Left ventricle myocardium inferior (tissue), 1 donor: ENCODE data around the gene LTBP1. TPM values are rescaled to one million over a fixed set of nuclear protein-coding genes. Genes with fewer than 3 reads are reported as not detected.
A peak's percentile ranks its signal among the peaks of the same experiment; 100 is the strongest.

Experiments
- DNase-seq: peaks from one replicate; pipeline ENCODE4 v3.0.0-alpha.2; 2020
- H3K27ac ChIP-seq: fragments of 200-600 bp; replicated peaks from 2 replicates; pipeline ENCODE4 v1.8.0; 2021
- H3K27me3 ChIP-seq: fragments of 200-600 bp; 2 replicates; pipeline ENCODE4 v1.8.0; 2021; ENCODE audit warnings: low read depth
- H3K36me3 ChIP-seq: fragments of 200-600 bp; 2 replicates; pipeline ENCODE4 v1.8.0; 2021
- H3K4me1 ChIP-seq: fragments of 200-600 bp; 2 replicates; pipeline ENCODE4 v1.8.0; 2021
- H3K4me3 ChIP-seq: fragments of 200-600 bp; 2 replicates; pipeline ENCODE4 v1.8.0; 2021; ENCODE audit warnings: mild to moderate bottlenecking, moderate library complexity
- H3K9me3 ChIP-seq: fragments of 200-600 bp; replicated peaks from 2 replicates; pipeline ENCODE4 v1.8.0; 2021
- intact Hi-C: fragments of 100-400 bp; cut with micrococcal nuclease; formaldehyde crosslinking; loops from one replicate; pipeline ENCODE4 v1.11.0; 2022
- total RNA-seq: library from RNA; stranded (reverse); fragmentation: NEBNext Ultra II Directional; extraction: Animal tissue kit (Norgen Biotek cat#: 25700); gene quantifications from one replicate; pipeline ENCODE4 v1.2.1, GENCODE V29; 2021
- TF ChIP-seq, protein P1 (sequence below): fragments of 200-600 bp; IDR thresholded peaks from 2 replicates; pipeline ENCODE4 v1.8.0; 2021; ENCODE audit warnings: antibody characterized with exemption, mild to moderate bottlenecking, borderline replicate concordance
- donor health status: DM: no; HTN: yes; CAD: no; lungs with severe emphysema.

LTBP1 gene
- total RNA-seq, 1 donor from 2014 or later: 88.9 TPM

GRCh38 chr2:32948266-32948665 is 1.5 kb downstream of the LTBP1 start:
- Histone ChIP-seq H3K27me3 (no peaks in the 10 kb centered on the region), H3K27ac (peak overlapping the region; percentile 95), H3K36me3 (no peaks in the 10 kb centered on the region), H3K9me3 (no peaks in the 10 kb centered on the region), H3K4me1 (peaks cover 70% of the 10 kb centered on the region), H3K4me3 (peak overlapping the region; percentile 93)
- DNase-seq: no peak
- TF ChIP-seq, protein P1, sequence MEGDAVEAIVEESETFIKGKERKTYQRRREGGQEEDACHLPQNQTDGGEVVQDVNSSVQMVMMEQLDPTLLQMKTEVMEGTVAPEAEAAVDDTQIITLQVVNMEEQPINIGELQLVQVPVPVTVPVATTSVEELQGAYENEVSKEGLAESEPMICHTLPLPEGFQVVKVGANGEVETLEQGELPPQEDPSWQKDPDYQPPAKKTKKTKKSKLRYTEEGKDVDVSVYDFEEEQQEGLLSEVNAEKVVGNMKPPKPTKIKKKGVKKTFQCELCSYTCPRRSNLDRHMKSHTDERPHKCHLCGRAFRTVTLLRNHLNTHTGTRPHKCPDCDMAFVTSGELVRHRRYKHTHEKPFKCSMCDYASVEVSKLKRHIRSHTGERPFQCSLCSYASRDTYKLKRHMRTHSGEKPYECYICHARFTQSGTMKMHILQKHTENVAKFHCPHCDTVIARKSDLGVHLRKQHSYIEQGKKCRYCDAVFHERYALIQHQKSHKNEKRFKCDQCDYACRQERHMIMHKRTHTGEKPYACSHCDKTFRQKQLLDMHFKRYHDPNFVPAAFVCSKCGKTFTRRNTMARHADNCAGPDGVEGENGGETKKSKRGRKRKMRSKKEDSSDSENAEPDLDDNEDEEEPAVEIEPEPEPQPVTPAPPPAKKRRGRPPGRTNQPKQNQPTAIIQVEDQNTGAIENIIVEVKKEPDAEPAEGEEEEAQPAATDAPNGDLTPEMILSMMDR: no peak
- intact Hi-C loops: loop anchor here (10.0 kb wide), 2 partner anchors 173 to 637 kb away; no protein-coding TSS in a partner anchor

- H3K27ac ChIP-seq: no peak overlapping the region
- H3K9me3 ChIP-seq: no peaks in the 10 kb centered on the region
- no peak for DNase-seq
- H3K4me3 ChIP-seq: peak overlapping the region; percentile 93
- H3K36me3 ChIP-seq: no peaks in the 10 kb centered on the region
- TF ChIP-seq, protein P1: no peak
- H3K4me1 ChIP-seq: peaks cover 80% of the 10 kb centered on the region
- intact Hi-C loops: loop anchor here (10.0 kb wide), 2 partner anchors 174 to 636 kb away; no protein-coding TSS in a partner anchor
- no peaks in the 10 kb centered on the region for H3K27me3 ChIP-seq
Measured at GRCh38 chr2:32949260-32949659, 2.5 kb downstream of the LTBP1 start.

DNA sequence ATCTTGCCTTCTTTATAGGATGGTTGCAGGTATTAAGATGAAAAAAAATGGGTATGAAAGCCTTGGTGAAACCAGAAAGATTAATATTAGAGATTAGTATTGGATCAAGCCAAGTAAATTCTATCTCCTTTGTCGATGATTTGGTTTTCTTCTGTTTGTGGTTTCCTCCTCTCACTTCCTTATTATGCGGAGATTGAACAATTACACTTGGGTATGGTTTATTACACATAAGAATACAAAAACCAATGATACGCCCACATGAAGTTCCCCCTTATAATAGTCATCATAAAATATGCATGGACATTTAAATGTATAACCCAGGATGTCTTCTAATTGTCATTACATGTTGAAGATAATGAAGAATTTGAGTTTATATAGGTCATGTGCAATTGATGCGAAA is 4.9 kb downstream of the LTBP1 start:
- Histone ChIP-seq H3K4me3 (no peak overlapping the region), H3K36me3 (peaks cover under 1% of the 10 kb centered on the region), H3K27ac (no peak overlapping the region), H3K9me3 (no peaks in the 10 kb centered on the region), H3K4me1 (peaks cover 78% of the 10 kb centered on the region), H3K27me3 (no peaks in the 10 kb centered on the region)
- TF ChIP-seq, protein P1: no peak
- no peak for DNase-seq
- intact Hi-C loops: no loop called here

- no peak for DNase-seq
- H3K4me1 ChIP-seq: peaks cover 69% of the 10 kb centered on the region
- H3K4me3 ChIP-seq: no peak overlapping the region
- no peaks in the 10 kb centered on the region for H3K9me3 ChIP-seq
- TF ChIP-seq, protein P1: no peak
- H3K27me3 ChIP-seq: no peaks in the 10 kb centered on the region
- H3K27ac ChIP-seq: peak overlapping the region; percentile 76
- H3K36me3 ChIP-seq: peaks cover 6% of the 10 kb centered on the region
- intact Hi-C loops: no loop called here
Measured at GRCh38 chr2:32952761-32953476, 6.2 kb downstream of the LTBP1 start.

- Histone ChIP-seq H3K4me1 (peaks cover 69% of the 10 kb centered on the region), H3K4me3 (no peak overlapping the region), H3K27ac (peak overlapping the region; percentile 76), H3K9me3 (no peaks in the 10 kb centered on the region), H3K27me3 (no peaks in the 10 kb centered on the region), H3K36me3 (peaks cover 6% of the 10 kb centered on the region)
- DNase-seq: no peak
- TF ChIP-seq, protein P1: no peak
- intact Hi-C loops: no loop called here
Measured at GRCh38 chr2:32954206-32954605, 7.5 kb downstream of the LTBP1 start.
